HG03442 (cell line): ENCODE measurements around the gene SLC49A3.
"Not testable (repeated sequence)": the region's sequence is repeated elsewhere in the genome, so short reads cannot be mapped to it uniquely, and the experiment has no call there.

Experiments
- ATAC-seq: cut with Tn5 transposase; IDR thresholded peaks from one replicate; pipeline ENCODE4 v1.9.1; 2021; ENCODE audit warnings: mild to moderate bottlenecking, moderate library complexity; ENCODE audit not compliant: unreplicated experiment

Gene SLC49A3

GRCh38 chr4:688854-689681 lies at the start of gene SLC49A3:
SLC49A3 (minus strand) TSS chr4:689151; CDS start chr4:689127, 24 bp downstream.
- no peak for ATAC-seq

DNA sequence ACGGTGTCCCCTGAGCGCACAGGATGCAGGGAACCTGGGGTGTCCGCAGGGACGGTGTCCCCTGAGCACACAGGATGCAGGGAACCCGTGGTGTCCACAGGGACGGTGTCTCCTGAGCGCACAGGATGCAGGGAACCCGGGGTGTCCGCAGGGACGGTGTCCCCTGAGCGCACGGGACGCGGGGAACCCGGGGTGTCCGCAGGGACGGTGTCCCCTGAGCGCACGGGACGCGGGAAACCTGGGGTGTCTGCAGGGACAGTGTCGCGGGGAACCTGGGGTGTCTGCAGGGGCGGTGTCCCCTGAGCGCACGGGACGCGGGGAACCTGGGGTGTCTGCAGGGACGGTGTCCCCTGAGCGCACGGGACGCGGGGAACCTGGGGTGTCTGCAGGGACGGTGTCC lies 47.6 kb upstream of the SLC49A3 start:
- not testable (repeated sequence) for ATAC-seq

- ATAC-seq = no peak
Observed at GRCh38 chr4:735583-735982, 46.6 kb upstream of the SLC49A3 start.

GRCh38 chr4:734951-735350 lies 46.0 kb upstream of the SLC49A3 start:
- no peak for ATAC-seq

DNA sequence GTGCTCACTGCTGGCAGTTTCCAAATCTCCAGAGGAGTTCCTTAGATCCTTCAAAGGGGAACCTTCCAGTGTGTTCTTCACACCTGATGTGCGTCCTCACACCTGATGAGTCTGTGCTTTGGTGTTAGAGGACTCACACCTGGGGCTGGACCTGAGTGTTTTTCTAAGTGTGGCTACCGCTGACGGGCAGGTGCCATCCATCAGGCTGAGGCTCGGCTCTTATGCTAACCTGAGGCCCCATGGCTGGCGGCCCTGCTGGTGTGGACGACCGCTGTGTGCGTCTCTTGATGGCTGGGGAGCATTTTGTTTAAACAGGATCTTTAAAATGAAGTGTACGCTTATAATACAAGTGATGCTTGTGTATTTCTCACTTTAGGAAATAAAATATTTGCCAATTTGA lies 45.1 kb upstream of the SLC49A3 start:
- no peak for ATAC-seq

GRCh38 chr4:733631-733980 lies 44.7 kb upstream of the SLC49A3 start:
- no peak for ATAC-seq

- no peak for ATAC-seq
Observed at GRCh38 chr4:732911-733630, 44.1 kb upstream of the SLC49A3 start.

DNA sequence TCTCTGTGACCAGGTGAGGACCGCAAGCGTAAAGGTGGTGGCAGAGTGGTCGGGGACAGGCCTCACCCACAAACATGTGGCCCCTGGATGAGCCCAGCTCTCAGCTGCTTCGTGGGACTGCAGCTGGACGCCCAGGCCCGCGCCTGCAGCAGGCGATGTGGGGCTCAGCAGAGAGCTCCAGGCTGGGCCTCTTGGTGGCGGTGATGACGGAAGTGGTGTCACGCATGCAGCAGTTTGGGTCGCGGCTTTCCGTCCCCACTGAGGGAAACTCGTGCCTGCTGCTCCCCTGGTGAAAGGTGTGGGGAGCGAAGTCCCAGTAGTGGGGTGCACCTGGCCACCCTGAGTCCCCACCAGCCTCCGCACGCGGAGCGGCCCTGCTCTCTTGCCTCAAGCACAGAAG lies 43.5 kb upstream of the SLC49A3 start:
- ATAC-seq = no peak

DNA sequence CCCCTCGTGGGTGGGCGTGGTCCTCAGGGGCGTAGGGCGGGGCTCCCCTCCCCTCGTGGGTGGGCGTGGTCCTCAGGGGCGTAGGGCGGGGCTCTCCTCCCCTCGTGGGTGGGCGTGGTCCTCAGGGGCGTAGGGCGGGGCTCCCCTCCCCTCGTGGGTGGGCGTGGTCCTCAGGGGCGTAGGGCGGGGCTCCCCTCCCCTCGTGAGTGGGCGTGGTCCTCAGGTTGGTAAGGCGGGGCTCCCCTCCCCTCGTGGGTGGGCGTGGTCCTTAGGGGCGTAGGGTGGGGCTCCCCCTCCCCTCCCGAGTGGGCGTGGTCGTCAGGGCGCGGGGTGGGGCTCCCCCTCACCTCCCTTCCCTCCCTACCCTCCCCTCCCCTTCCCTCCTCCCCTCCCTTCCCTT lies 43.0 kb upstream of the SLC49A3 start:
- not testable (repeated sequence) for ATAC-seq

DNA sequence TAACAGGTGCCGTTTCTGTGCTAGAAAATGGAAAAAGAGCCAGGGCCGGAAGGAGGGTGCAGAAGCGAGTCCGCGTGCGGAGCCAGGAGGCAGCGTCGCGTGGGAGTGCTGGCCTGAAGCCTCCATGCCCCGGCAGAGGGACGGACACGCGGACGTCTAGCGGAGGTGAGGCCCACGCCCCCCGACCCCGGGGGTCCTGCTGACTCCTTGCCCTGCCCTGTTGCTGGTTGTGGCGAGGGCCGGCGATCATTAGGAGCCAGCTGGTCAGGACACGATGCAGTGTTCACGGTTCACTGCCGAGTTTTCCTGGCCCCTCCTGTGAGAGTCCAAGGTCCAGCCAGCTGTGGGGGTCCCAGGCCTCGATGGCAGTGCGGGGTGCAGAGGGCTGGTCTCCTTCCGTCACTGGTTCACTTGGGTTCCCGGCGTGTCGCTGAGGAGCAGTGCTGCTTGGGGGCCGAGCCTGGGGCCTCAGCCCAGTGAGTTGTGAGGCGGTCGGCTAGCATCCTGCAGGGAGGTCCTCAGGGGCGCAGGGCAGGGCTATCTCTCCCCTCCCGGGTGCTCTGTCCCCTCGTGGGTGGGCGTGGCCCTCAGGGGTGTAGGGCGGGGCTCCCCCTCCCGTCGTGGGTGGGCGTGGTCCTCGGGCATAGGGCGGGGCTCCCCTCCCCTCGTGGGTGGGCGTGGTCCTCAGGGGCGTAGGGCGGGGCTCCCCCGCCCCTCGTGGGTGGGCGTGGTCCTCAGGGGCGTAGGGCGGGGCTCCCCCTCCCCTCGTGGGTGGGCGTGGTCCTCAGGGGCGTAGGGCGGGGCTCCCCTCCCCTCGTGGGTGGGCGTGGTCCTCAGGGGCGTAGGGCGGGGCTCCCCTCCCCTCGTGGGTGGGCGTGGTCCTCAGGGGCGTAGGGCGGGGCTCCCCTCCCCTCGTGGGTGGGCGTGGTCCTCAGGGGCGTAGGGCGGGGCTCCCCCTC lies 42.3 kb upstream of the SLC49A3 start:
- ATAC-seq = not testable (repeated sequence)

- no peak for ATAC-seq
Observed at GRCh38 chr4:730511-730910, 41.6 kb upstream of the SLC49A3 start.

DNA sequence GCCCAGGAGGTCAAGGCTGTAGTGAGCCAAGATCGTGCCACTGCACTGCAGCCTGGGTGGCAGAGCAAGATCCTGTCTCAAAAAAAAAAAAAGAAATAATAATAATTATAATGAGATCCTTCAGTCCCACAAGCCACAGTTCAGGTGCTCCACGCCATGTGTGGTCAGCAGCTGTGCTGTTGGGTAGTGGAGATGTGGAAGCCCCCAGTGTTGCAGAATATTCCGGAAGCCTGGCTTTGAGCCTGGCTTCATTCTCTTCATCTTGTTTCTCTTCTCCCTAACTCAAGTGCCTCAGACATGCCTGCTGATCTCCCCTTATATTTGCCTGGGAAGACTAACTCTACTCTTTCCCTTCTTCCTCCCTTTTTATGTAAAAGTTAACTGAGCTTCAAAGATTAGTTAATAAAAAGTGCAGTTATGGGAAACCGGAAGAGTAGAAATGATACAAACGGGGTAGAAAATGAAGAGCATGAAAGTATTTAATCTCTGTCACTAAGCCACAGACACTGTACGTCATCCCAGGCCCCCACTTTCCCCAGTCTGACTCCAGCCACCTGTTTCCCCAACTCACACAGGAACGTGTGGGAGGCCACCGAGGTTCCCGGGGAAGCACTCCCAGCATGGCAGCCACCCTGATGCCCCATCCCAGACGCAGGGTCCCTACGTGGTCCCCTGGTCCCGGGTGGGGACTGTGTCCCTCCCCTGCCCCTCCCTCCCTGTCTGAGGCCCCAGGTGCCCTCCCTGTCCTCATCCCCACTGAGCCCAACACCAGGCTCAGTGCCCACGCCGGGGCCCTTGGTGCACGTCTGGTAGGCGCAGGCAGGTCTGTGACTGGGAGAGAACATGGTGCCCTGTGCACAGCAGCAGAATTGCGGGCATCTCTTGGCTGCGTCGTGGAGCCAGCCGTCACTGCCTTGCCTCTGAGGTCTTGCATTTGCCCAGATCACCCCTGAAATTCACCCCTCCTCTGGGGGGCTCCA lies 40.7 kb upstream of the SLC49A3 start:
- ATAC-seq = no peak

DNA sequence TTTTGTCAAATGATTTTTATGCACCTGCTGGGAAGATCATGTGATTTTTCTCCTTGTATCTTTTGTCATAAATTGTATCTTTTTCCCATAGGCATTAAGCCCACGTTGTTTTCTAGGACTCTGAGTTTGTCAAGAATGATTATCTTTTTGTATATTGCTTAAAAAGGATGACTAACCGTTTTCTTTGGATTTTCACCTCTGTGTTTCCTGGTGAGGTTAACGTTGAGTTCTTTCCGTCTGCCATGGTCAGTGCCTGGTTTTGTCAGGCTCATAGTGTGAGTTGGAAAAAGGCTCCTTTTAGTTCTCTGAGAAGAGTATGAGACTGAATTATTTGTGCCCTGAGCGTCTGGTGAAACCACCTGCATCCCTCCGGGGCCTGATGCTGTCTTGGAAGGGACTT lies 38.6 kb upstream of the SLC49A3 start:
- no peak for ATAC-seq

- ATAC-seq = no peak
Observed at GRCh38 chr4:726838-727237, 37.9 kb upstream of the SLC49A3 start.

GRCh38 chr4:726235-726787 lies 37.4 kb upstream of the SLC49A3 start:
- no peak for ATAC-seq

DNA sequence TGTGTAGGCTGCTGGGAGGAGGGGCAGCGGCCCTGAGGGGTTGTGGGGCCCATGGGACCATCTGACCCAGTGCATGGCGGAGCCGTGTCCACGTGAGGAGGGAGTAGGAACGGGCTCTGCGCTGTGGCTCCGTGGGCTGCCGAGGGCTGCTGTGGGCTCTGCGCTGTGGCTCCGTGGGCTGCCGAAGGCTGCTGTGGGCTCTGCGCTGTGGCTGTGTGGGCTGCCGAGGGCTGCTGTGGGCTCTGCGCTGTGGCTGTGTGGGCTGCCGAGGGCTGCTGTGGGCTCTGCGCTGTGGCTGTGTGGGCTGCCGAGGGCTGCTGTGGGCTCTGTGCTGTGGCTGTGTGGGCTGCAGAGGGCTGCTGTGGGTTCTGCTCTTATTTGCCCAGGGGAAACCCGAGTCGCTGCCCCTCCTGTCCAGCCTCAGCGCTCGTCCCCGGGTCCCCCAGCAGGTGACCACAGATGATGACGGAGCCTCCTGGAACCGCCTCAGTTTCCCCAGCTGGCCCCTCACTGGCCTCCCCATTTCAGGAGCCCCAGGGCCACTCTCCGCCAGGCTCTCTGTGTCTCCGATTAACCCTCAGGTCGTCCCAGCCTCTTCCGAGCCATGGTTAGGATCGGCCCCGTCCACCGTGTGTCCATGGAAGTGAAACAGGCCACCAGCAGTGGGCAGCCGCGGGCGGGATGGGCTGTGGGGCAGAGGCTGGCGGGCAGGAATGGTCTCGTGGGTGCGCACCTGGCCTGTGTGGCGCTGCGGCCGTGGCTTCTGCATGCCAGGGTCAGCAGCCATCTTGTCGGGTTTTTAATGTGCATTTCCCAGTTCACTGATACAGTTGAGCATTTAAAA lies 36.7 kb upstream of the SLC49A3 start:
- ATAC-seq = no peak

GRCh38 chr4:723751-724530 lies 35.0 kb upstream of the SLC49A3 start:
- no peak for ATAC-seq

DNA sequence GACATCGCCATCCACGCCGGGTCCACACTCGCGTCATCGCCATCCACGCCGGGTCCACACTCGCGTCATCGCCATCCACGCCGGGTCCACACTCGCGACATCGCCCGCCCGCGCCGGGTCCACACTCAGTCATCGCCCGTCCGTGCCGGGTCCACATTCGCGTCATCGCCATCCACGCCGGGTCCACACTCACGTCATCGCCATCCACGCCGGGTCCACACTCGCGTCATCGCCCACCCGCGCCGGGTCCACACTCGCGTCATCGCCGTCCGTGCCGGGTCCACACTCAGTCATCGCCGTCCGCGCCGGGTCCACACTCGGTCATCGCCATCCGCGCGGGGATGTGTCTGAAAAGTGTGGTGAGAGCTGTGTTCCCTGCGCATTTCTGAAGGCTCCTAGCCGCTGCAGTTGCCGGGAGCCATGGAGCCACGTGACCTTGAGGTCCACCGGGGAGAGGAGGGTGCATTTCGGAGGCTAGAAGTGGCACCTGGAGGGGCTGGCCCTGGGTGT lies 34.0 kb upstream of the SLC49A3 start:
- ATAC-seq = no peak
